H4 (cell line): Measurements from ENCODE around the gene ZNF512B. TPM values are rescaled to one million over a fixed set of nuclear protein-coding genes. Genes with fewer than 3 reads are reported as not detected.
"Not testable (repeated sequence)": the region's sequence is repeated elsewhere in the genome, so short reads cannot be mapped to it uniquely, and the experiment has no call there.

ENCODE experiments used
- DNase-seq: peaks from one replicate; pipeline ENCODE4 v3.0.0-alpha.2; 2015; ENCODE audit warnings: low spot score
- total RNA-seq: library from RNA; depleted of rRNA; stranded (reverse); fragments of >200 nt; shearing (Covaris generic); gene quantifications from 2 replicates; pipeline ENCODE4 v1.2.3, GENCODE V29; 2014

The ZNF512B gene
- total RNA-seq, 1 experiment from 2014 or later = 2.2 TPM

GRCh38 chr20:63934271-63935068 lies 35.3 kb downstream of the ZNF512B start:
- no peak for DNase-seq

- no peak for DNase-seq
These were observed 36.1 kb downstream of the ZNF512B start for GRCh38 chr20:63933646-63934045.

- no peak for DNase-seq
These were observed 37.0 kb downstream of the ZNF512B start for GRCh38 chr20:63932606-63933160.

GRCh38 chr20:63931735-63932134 lies 38.0 kb downstream of the ZNF512B start:
- DNase-seq = no peak

- DNase-seq = no peak
These were observed 38.7 kb downstream of the ZNF512B start for GRCh38 chr20:63930971-63931553.

GRCh38 chr20:63929473-63929883 lies 40.3 kb downstream of the ZNF512B start:
- not testable (repeated sequence) for DNase-seq

- DNase-seq = no peak
These were observed 40.7 kb downstream of the ZNF512B start for GRCh38 chr20:63929071-63929470.

GRCh38 chr20:63926298-63926697 lies 43.4 kb downstream of the ZNF512B start:
- DNase-seq = no peak

- no peak for DNase-seq
These were observed 45.5 kb downstream of the ZNF512B start for GRCh38 chr20:63924241-63924640.

GRCh38 chr20:63923651-63924050 lies 46.1 kb downstream of the ZNF512B start:
- no peak for DNase-seq

GRCh38 chr20:63920226-63920625 lies 49.5 kb downstream of the ZNF512B start:
- DNase-seq = no peak

GRCh38 chr20:63919130-63919529 lies 50.6 kb downstream of the ZNF512B start:
- DNase-seq = no peak

- no peak for DNase-seq
These were observed 51.9 kb downstream of the ZNF512B start for GRCh38 chr20:63917811-63918210.

GRCh38 chr20:63916371-63916939 lies 53.3 kb downstream of the ZNF512B start:
- not testable (repeated sequence) for DNase-seq

- DNase-seq = no peak
These were observed 54.3 kb downstream of the ZNF512B start for GRCh38 chr20:63915471-63915870.

GRCh38 chr20:63913768-63914167 lies 56.0 kb downstream of the ZNF512B start:
- DNase-seq = no peak

- no peak for DNase-seq
These were observed 58.6 kb downstream of the ZNF512B start for GRCh38 chr20:63911176-63911575.

GRCh38 chr20:63908008-63908682 lies 61.6 kb downstream of the ZNF512B start:
- DNase-seq = no peak
